NCI-H345 (cell line): ENCODE results near the gene DIAPH3.

Experiments used
- DNase-seq: peaks from one replicate; lab custom pipeline; 2025; lab: John Stamatoyannopoulos, UW

The DIAPH3 gene

GRCh38 chr13:59776924-59777690 lies 386.6 kb downstream of the DIAPH3 start:
- no peak for DNase-seq

- no peak for DNase-seq
Measured at GRCh38 chr13:59774491-59774971, 389.2 kb downstream of the DIAPH3 start.

GRCh38 chr13:59771272-59771671 lies 392.5 kb downstream of the DIAPH3 start:
- peak; percentile 15 for DNase-seq

- DNase-seq = no peak
Measured at GRCh38 chr13:59770451-59770850, 393.3 kb downstream of the DIAPH3 start.

GRCh38 chr13:59766236-59766635 lies 397.5 kb downstream of the DIAPH3 start:
- DNase-seq = no peak

GRCh38 chr13:59755632-59756290 lies 408.0 kb downstream of the DIAPH3 start:
- DNase-seq = no peak

GRCh38 chr13:59754411-59754810 lies 409.3 kb downstream of the DIAPH3 start:
- no peak for DNase-seq

GRCh38 chr13:59750860-59751259 lies 412.9 kb downstream of the DIAPH3 start:
- DNase-seq = no peak

- DNase-seq = no peak
Measured at GRCh38 chr13:59748046-59748445, 415.7 kb downstream of the DIAPH3 start.

- no peak for DNase-seq
Measured at GRCh38 chr13:59747529-59747928, 416.2 kb downstream of the DIAPH3 start.

- DNase-seq = no peak
Measured at GRCh38 chr13:59746291-59746962, 417.3 kb downstream of the DIAPH3 start.

GRCh38 chr13:59745392-59745788 lies 418.3 kb downstream of the DIAPH3 start:
- DNase-seq = no peak

GRCh38 chr13:59744747-59745391 lies 418.9 kb downstream of the DIAPH3 start:
- DNase-seq = no peak

GRCh38 chr13:59743195-59743594 lies 420.5 kb downstream of the DIAPH3 start:
- no peak for DNase-seq

- no peak for DNase-seq
Measured at GRCh38 chr13:59742467-59742866, 421.3 kb downstream of the DIAPH3 start.

- no peak for DNase-seq
Measured at GRCh38 chr13:59738921-59739320, 424.8 kb downstream of the DIAPH3 start.

GRCh38 chr13:59734393-59734792 lies 429.3 kb downstream of the DIAPH3 start:
- peak; percentile 12 for DNase-seq

GRCh38 chr13:59733744-59734143 lies 430.0 kb downstream of the DIAPH3 start:
- no peak for DNase-seq

GRCh38 chr13:59730026-59730425 lies 433.7 kb downstream of the DIAPH3 start:
- DNase-seq = no peak

GRCh38 chr13:59728896-59729545 lies 434.7 kb downstream of the DIAPH3 start:
- DNase-seq = no peak

- no peak for DNase-seq
Measured at GRCh38 chr13:59721926-59722910, 441.5 kb downstream of the DIAPH3 start.
